Sigmoid colon (tissue), 7 donors: ENCODE results near the gene EGFLAM. TPM values are rescaled to one million over a fixed set of nuclear protein-coding genes. Genes with fewer than 3 reads are reported as not detected.

Experiments
- DNase-seq: peaks from one replicate; pipeline ENCODE4 v3.0.0-alpha.2; 2019
- H3K27ac ChIP-seq, 4 donors: fragments of 200-600 bp; sonication (generic); one replicate each; pipeline ENCODE4 v1.5.1; 2016 to 2019; ENCODE audit warnings: mild to moderate bottlenecking in 1 of 4
- H3K27me3 ChIP-seq, 3 donors: fragments of 200-600 bp; sonication (generic); one replicate each; pipeline ENCODE4 v1.5.1; 2019; ENCODE audit warnings: mild to moderate bottlenecking in 1 of 3
- H3K36me3 ChIP-seq, 4 donors: fragments of 200-600 bp; sonication (generic); one replicate each; pipeline ENCODE4 v1.5.1; 2016 to 2019
- H3K4me1 ChIP-seq, 4 donors: fragments of 200-600 bp; sonication (generic); one replicate each; pipeline ENCODE4 v1.5.1; 2017 to 2019
- H3K4me3 ChIP-seq, 4 donors: fragments of 200-600 bp; sonication (generic); one replicate each; pipeline ENCODE4 v1.5.1; 2017 to 2019; ENCODE audit warnings: mild to moderate bottlenecking in 2 of 4, moderate library complexity in 1 of 4
- H3K9me3 ChIP-seq, 4 donors: fragments of 200-600 bp in 3 of 4; sonication (generic) in 3 of 4; one replicate each; pipeline versions ENCODE4 v1.5.1 to v1.6.1; 2013 to 2019
- CTCF ChIP-seq, 4 experiments: fragments of 450-650 bp in 3 of 4; fragments of 200-600 bp in 1 of 4; IDR thresholded peaks; one replicate each; pipeline ENCODE4 v1.5.1; 2016 to 2019; ENCODE audit warnings: antibody characterized with exemption in 4 of 4, mild to moderate bottlenecking in 3 of 4, moderate library complexity in 2 of 4
- EP300 ChIP-seq, 4 donors: sonication (generic); formaldehyde crosslinking; IDR thresholded peaks; one replicate each; pipeline ENCODE4 v1.6.1; 2017; ENCODE audit warnings: antibody characterized with exemption in 4 of 4
- POLR2A ChIP-seq, 2 donors: fragments of 450-650 bp; IDR thresholded peaks; one replicate each; pipeline ENCODE4 v1.6.1; 2016; ENCODE audit warnings: antibody characterized with exemption in 2 of 2, mild to moderate bottlenecking in 2 of 2, moderate library complexity in 2 of 2
- POLR2AphosphoS5 ChIP-seq, 4 donors: sonication (generic); formaldehyde crosslinking; IDR thresholded peaks; one replicate each; pipeline ENCODE4 v1.6.1; 2017; ENCODE audit warnings: antibody characterized with exemption in 4 of 4
- WGBS, 2 donors: extraction: QIAGEN DNeasy Blood & Tissue Kit; methylation state at CpG; one replicate each; pipeline ENCODE4 v1.1.7; 2013; 5-methylcytosine and 5-hydroxymethylcytosine counted together
- intact Hi-C: fragments of 100-400 bp; cut with DNase I; formaldehyde crosslinking; loops from one replicate; pipeline ENCODE4 v1.15.1; 2023
- polyA plus RNA-seq, 3 donors: library from polyadenylated mRNA; stranded (reverse); fragments of 200-250 nt; gene quantifications; one replicate each; pipeline ENCODE4 v1.2.3, GENCODE V29; 2013
- total RNA-seq, 4 donors: library from RNA; depleted of rRNA; stranded (reverse); fragments of >200 nt; gene quantifications; one replicate each; pipeline ENCODE4 v1.1.0, GENCODE V29; 2016
- donor health status: healthy with polysubstance abuse.
- donor health status: Bipolar disorder and iron deficiency.
- donor health status: healthy.

Gene EGFLAM
- total and polyA plus RNA-seq, 7 donors = 0.46 to 5.7 (median 2.5) TPM

- no peaks in the 10 kb centered on the region for H3K4me1 ChIP-seq
- TF ChIP-seq POLR2AphosphoS5 (IDR thresholded peaks at IDR 0.05) = no peak
- TF ChIP-seq CTCF (IDR thresholded peaks at IDR 0.05) = no peak
- TF ChIP-seq POLR2A (IDR thresholded peaks at IDR 0.05) = no peak
- no peak for TF ChIP-seq EP300 (IDR thresholded peaks at IDR 0.05)
- DNase-seq = no peak
- H3K4me3 ChIP-seq = no peak overlapping the region
- no peaks in the 10 kb centered on the region for H3K27me3 ChIP-seq
- intact Hi-C loops = no loop called here
- no peaks in the 10 kb centered on the region for H3K36me3 ChIP-seq
- 37 to 76% methylated on average over 1 of the region's 1 CpG for WGBS, 2 donors
- H3K27ac ChIP-seq = no peak overlapping the region
- no peaks in the 10 kb centered on the region for H3K9me3 ChIP-seq
Observed at GRCh38 chr5:38422622-38423021, 164.3 kb downstream of the EGFLAM start.

- WGBS, 2 donors = 65 to 76% methylated on average over 5 of the region's 5 CpGs
- intact Hi-C loops = no loop called here
- Histone ChIP-seq H3K4me3 (no peak overlapping the region), H3K27ac (no peak overlapping the region), H3K27me3 (no peaks in the 10 kb centered on the region), H3K36me3 (no peaks in the 10 kb centered on the region), H3K4me1 (no peaks in the 10 kb centered on the region), H3K9me3 (no peaks in the 10 kb centered on the region)
- no peak for DNase-seq
- TF ChIP-seq EP300 (IDR thresholded peaks at IDR 0.05) (no peak), POLR2AphosphoS5 (IDR thresholded peaks at IDR 0.05) (no peak)
Observed at GRCh38 chr5:38423276-38424147, 165.2 kb downstream of the EGFLAM start.

GRCh38 chr5:38424148-38425060 is 166.0 kb downstream of the EGFLAM start:
- Histone ChIP-seq H3K4me1 (no peaks in the 10 kb centered on the region), H3K36me3 (no peaks in the 10 kb centered on the region), H3K4me3 (no peak overlapping the region), H3K9me3 (no peaks in the 10 kb centered on the region), H3K27me3 (no peaks in the 10 kb centered on the region), H3K27ac (no peak overlapping the region)
- 48 to 69% methylated on average over 4 of the region's 4 CpGs for WGBS, 2 donors
- intact Hi-C loops = no loop called here
- no peak for TF ChIP-seq POLR2A (IDR thresholded peaks at IDR 0.05)
- TF ChIP-seq CTCF (IDR thresholded peaks at IDR 0.05) = no peak
- no peak for TF ChIP-seq POLR2AphosphoS5 (IDR thresholded peaks at IDR 0.05)
- TF ChIP-seq EP300 (IDR thresholded peaks at IDR 0.05) = no peak
- no peak for DNase-seq

GRCh38 chr5:38426490-38426889 is 168.1 kb downstream of the EGFLAM start:
- H3K4me3 ChIP-seq = no peak overlapping the region
- no peak for DNase-seq
- 50 to 59% methylated on average over 1 of the region's 1 CpG for WGBS, 2 donors
- no peak overlapping the region for H3K27ac ChIP-seq
- H3K36me3 ChIP-seq = no peaks in the 10 kb centered on the region
- H3K27me3 ChIP-seq = no peaks in the 10 kb centered on the region
- intact Hi-C loops = no loop called here
- TF ChIP-seq CTCF (IDR thresholded peaks at IDR 0.05) (no peak), POLR2AphosphoS5 (IDR thresholded peaks at IDR 0.05) (no peak), POLR2A (IDR thresholded peaks at IDR 0.05) (no peak), EP300 (IDR thresholded peaks at IDR 0.05) (no peak)
- no peaks in the 10 kb centered on the region for H3K9me3 ChIP-seq
- no peaks in the 10 kb centered on the region for H3K4me1 ChIP-seq
